ENCODE data around the gene LDLRAD3. TPM values are rescaled to one million over a fixed set of nuclear protein-coding genes. Genes with fewer than 3 reads are reported as not detected.

The LDLRAD3 gene
- total RNA-seq, 1 donor from 2014 or later: 14.9 TPM

DNA sequence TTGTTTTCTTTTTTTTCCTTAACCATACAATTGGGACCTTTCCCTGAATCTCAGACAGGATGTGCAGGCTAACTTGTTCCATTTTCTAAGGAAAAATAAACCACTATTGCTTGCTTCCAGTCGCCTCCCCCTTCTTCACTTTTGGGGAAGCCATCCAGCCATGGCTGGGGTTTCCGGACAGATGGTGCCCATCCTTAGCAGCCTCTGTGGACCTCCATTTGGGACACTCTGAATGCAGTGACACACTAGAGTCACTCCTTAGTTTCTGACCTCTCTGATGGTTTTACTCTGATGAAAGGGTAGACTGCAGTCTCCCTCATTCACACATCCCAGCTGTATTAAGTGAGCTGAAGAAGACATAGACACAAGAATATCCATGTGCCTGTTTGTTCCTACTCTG, 198.1 kb downstream of the LDLRAD3 start:
- no peak overlapping the region for H3K27ac Mint-ChIP-seq (ENCODE audit: unreplicated experiment)

DNA sequence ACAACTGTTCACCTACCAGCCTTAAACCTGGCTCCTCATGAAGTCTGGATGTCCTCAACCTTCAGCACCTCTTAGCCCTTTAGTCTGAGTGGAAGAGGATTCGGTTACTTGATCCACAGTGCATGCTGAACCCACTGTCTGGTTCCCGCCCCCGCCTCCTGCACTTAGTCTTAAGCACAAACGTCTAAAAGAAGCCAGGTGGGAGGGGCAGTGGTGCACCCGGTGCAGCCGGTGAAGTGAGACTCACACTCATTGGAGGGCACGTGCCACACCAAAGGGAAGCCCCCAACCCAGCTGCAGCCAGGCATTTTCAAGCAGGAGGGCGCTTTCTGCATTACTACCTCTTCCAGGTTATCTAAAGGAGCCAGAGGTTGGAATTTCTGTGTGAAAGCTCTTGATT, 198.6 kb downstream of the LDLRAD3 start:
- H3K9ac ChIP-seq (ENCODE audit: low read length): no peak overlapping the region
- H2AFZ ChIP-seq (ENCODE audit: low read depth, low read length): no peak overlapping the region
- FAIRE-seq (no peak), DNase-seq (ENCODE audit: low read depth) (no peak)
- Mint-ChIP-seq H3K27ac (ENCODE audit: unreplicated experiment) (no peak overlapping the region), H3K4me1 (ENCODE audit: low read depth, unreplicated experiment) (peaks cover 15% of the 10 kb centered on the region), H3K4me3 (ENCODE audit: unreplicated experiment) (no peak overlapping the region), H3K27me3 (ENCODE audit: low read depth, unreplicated experiment) (no peaks in the 10 kb centered on the region), H3K9me3 (ENCODE audit: unreplicated experiment) (no peaks in the 10 kb centered on the region), H3K36me3 (ENCODE audit: low read depth, unreplicated experiment) (peaks cover 2% of the 10 kb centered on the region)
- no peaks in the 10 kb centered on the region for H4K20me1 ChIP-seq (ENCODE audit: insufficient read depth, low read length)
- TF ChIP-seq, protein P1, sequence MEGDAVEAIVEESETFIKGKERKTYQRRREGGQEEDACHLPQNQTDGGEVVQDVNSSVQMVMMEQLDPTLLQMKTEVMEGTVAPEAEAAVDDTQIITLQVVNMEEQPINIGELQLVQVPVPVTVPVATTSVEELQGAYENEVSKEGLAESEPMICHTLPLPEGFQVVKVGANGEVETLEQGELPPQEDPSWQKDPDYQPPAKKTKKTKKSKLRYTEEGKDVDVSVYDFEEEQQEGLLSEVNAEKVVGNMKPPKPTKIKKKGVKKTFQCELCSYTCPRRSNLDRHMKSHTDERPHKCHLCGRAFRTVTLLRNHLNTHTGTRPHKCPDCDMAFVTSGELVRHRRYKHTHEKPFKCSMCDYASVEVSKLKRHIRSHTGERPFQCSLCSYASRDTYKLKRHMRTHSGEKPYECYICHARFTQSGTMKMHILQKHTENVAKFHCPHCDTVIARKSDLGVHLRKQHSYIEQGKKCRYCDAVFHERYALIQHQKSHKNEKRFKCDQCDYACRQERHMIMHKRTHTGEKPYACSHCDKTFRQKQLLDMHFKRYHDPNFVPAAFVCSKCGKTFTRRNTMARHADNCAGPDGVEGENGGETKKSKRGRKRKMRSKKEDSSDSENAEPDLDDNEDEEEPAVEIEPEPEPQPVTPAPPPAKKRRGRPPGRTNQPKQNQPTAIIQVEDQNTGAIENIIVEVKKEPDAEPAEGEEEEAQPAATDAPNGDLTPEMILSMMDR (IDR thresholded peaks at IDR 0.05; ENCODE audit: insufficient read depth, low read depth, low read length): no peak
- TF ChIP-seq EZH2 (IDR thresholded peaks at IDR 0.05; ENCODE audit: insufficient read depth, low read length): no peak
- no peaks in the 10 kb centered on the region for H3K79me2 ChIP-seq (ENCODE audit: insufficient read depth, low read length)
- H3K27me3 ChIP-seq (ENCODE audit: insufficient read depth, low read length): no peaks in the 10 kb centered on the region
- H3K27ac ChIP-seq (ENCODE audit: low read depth, low read length): no peak overlapping the region
- no peaks in the 10 kb centered on the region for H3K4me1 ChIP-seq (ENCODE audit: insufficient read depth, low read length)
- no peaks in the 10 kb centered on the region for H3K9me3 ChIP-seq (ENCODE audit: insufficient read depth, low read depth, low read length)
- no peak overlapping the region for H3K4me3 ChIP-seq (ENCODE audit: insufficient read depth, low read depth, low read length)
- no peak overlapping the region for H3K4me2 ChIP-seq (ENCODE audit: low read length)
- no peaks in the 10 kb centered on the region for H3K36me3 ChIP-seq (ENCODE audit: insufficient read depth, low read length)

More for the DNA sequence above, 198.1 kb downstream of the LDLRAD3 start:
- no peaks in the 10 kb centered on the region for H3K4me1 ChIP-seq (ENCODE audit: insufficient read depth, low read length)
- Mint-ChIP-seq H3K4me1 (ENCODE audit: low read depth, unreplicated experiment) (peaks cover 15% of the 10 kb centered on the region), H3K27me3 (ENCODE audit: low read depth, unreplicated experiment) (no peaks in the 10 kb centered on the region), H3K36me3 (ENCODE audit: low read depth, unreplicated experiment) (peaks cover 2% of the 10 kb centered on the region), H3K4me3 (ENCODE audit: unreplicated experiment) (no peak overlapping the region), H3K9me3 (ENCODE audit: unreplicated experiment) (peaks cover under 1% of the 10 kb centered on the region)
- no peaks in the 10 kb centered on the region for H3K27me3 ChIP-seq (ENCODE audit: insufficient read depth, low read length)
- no peak overlapping the region for H3K4me3 ChIP-seq (ENCODE audit: insufficient read depth, low read depth, low read length)
- no peak overlapping the region for H3K27ac ChIP-seq (ENCODE audit: low read depth, low read length)
- no peak overlapping the region for H2AFZ ChIP-seq (ENCODE audit: low read depth, low read length)
- no peak for DNase-seq (ENCODE audit: low read depth)
- FAIRE-seq: no peak
- H3K79me2 ChIP-seq (ENCODE audit: insufficient read depth, low read length): no peaks in the 10 kb centered on the region
- H4K20me1 ChIP-seq (ENCODE audit: insufficient read depth, low read length): no peaks in the 10 kb centered on the region
- H3K9me3 ChIP-seq (ENCODE audit: insufficient read depth, low read depth, low read length): no peaks in the 10 kb centered on the region
- no peak for TF ChIP-seq EZH2 (IDR thresholded peaks at IDR 0.05; ENCODE audit: insufficient read depth, low read length)
- TF ChIP-seq, protein P1 (IDR thresholded peaks at IDR 0.05; ENCODE audit: insufficient read depth, low read depth, low read length): no peak
- no peak overlapping the region for H3K4me2 ChIP-seq (ENCODE audit: low read length)
- no peaks in the 10 kb centered on the region for H3K36me3 ChIP-seq (ENCODE audit: insufficient read depth, low read length)
- H3K9ac ChIP-seq (ENCODE audit: low read length): no peak overlapping the region

DNA sequence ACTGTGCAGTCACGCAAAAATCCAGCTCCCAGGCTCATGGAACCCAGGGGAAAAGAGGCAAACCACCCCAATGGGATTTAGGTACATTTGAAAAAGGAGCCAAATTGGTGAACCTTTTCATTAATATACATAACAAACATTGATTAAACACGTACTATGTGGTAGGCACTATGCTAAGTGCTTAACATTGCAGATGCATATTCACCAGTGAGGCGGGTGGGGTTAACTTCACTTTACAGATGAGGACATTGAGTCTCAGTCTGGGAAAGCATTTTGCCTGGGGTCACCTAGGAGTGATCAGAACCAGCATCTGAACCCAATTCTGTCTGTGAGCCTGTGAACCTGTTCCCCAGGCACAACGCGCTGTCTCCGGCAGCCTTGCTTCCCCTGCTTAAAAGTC, 199.0 kb downstream of the LDLRAD3 start:
- FAIRE-seq (no peak), DNase-seq (ENCODE audit: low read depth) (no peak)
- no peaks in the 10 kb centered on the region for H3K9me3 ChIP-seq (ENCODE audit: insufficient read depth, low read depth, low read length)
- H3K27me3 ChIP-seq (ENCODE audit: insufficient read depth, low read length): no peaks in the 10 kb centered on the region
- H3K36me3 ChIP-seq (ENCODE audit: insufficient read depth, low read length): no peaks in the 10 kb centered on the region
- no peak overlapping the region for H3K9ac ChIP-seq (ENCODE audit: low read length)
- no peaks in the 10 kb centered on the region for H3K4me1 ChIP-seq (ENCODE audit: insufficient read depth, low read length)
- no peaks in the 10 kb centered on the region for H4K20me1 ChIP-seq (ENCODE audit: insufficient read depth, low read length)
- H3K27me3 Mint-ChIP-seq (ENCODE audit: low read depth, unreplicated experiment): no peaks in the 10 kb centered on the region
- no peak overlapping the region for H3K27ac Mint-ChIP-seq (ENCODE audit: unreplicated experiment)
- peaks cover 15% of the 10 kb centered on the region for H3K4me1 Mint-ChIP-seq (ENCODE audit: low read depth, unreplicated experiment)
- no peak overlapping the region for H2AFZ ChIP-seq (ENCODE audit: low read depth, low read length)
- no peaks in the 10 kb centered on the region for H3K9me3 Mint-ChIP-seq (ENCODE audit: unreplicated experiment)
- no peak overlapping the region for H3K4me2 ChIP-seq (ENCODE audit: low read length)
- no peak overlapping the region for H3K4me3 ChIP-seq (ENCODE audit: insufficient read depth, low read depth, low read length)
- H3K79me2 ChIP-seq (ENCODE audit: insufficient read depth, low read length): no peaks in the 10 kb centered on the region
- TF ChIP-seq EZH2 (IDR thresholded peaks at IDR 0.05; ENCODE audit: insufficient read depth, low read length): no peak
- TF ChIP-seq, protein P1 (IDR thresholded peaks at IDR 0.05; ENCODE audit: insufficient read depth, low read depth, low read length): no peak
- no peak overlapping the region for H3K4me3 Mint-ChIP-seq (ENCODE audit: unreplicated experiment)
- no peak overlapping the region for H3K27ac ChIP-seq (ENCODE audit: low read depth, low read length)
- no peaks in the 10 kb centered on the region for H3K36me3 Mint-ChIP-seq (ENCODE audit: low read depth, unreplicated experiment)
